Activated T-helper 17 cell treated with anti-CD3 and anti-CD28 coated beads, Interleukin-2, amount 50 U/mL, for 72 hours (primary cell): ENCODE measurements around the gene STAP2. TPM values are rescaled to one million over a fixed set of nuclear protein-coding genes. Genes with fewer than 3 reads are reported as not detected.
A peak's percentile ranks its signal among the peaks of the same experiment; 100 is the strongest.

Experiments
- ATAC-seq: fragments of 150-1000 bp; cut with Tn5 transposase; replicated peaks from 2 replicates; pipeline ENCODE4 v1.10.0; 2021; ENCODE audit warnings: mild to moderate bottlenecking, moderate library complexity
- H3K27ac Mint-ChIP-seq: one replicate; pipeline ENCODE4 v1.8.0; 2022; ENCODE audit warnings: mixed read lengths
- H3K27me3 Mint-ChIP-seq: one replicate; pipeline ENCODE4 v1.8.0; 2022; ENCODE audit warnings: mixed read lengths
- H3K36me3 Mint-ChIP-seq: one replicate; pipeline ENCODE4 v1.8.0; 2022; ENCODE audit warnings: low read depth, mild to moderate bottlenecking, mixed read lengths
- H3K4me1 Mint-ChIP-seq: one replicate; pipeline ENCODE4 v1.8.0; 2022; ENCODE audit warnings: mixed read lengths
- H3K4me3 Mint-ChIP-seq: one replicate; pipeline ENCODE4 v1.8.0; 2022; ENCODE audit warnings: mild to moderate bottlenecking, mixed read lengths
- H3K9me3 Mint-ChIP-seq: one replicate; pipeline ENCODE4 v1.8.0; 2022; ENCODE audit warnings: mixed read lengths
- total RNA-seq, 2 donors: library from RNA; stranded (reverse); gene quantifications; one replicate each; pipeline ENCODE4 v1.2.3, GENCODE V29; 2022

Gene STAP2
- total RNA-seq, 2 donors from 2014 or later: 13.3 to 17.4 TPM

DNA sequence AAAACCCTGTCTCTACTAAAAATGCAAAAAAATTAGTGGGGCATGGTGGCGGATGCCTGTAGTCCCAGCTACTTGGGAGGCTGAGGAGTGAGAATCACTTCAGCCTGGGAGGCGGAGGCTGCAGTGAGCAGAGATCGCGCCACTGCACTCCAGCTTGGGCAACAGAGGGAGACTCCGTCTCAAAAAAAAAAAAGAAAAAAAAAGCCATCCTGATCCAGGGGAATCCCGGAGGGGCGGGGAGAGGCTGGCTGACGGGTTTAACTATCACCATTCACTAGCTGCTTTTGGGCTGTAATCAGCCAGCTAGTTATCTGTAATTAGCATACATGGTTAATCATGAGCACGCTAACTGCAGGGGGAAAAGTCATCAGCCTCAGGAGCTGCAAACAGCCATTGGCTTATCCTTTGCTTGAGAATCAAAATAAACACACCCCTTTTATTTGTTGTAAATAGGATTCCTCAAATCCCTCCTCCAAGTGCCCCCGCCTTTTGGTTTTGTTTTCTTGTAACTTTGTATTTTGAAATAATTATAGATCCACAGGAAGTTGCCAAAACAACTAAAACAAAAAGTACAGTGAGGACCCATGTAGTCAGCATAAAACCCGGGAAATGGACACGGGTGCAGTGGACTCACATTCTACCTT lies 24.7 kb downstream of the STAP2 start:
- Mint-ChIP-seq H3K27ac (no peak overlapping the region), H3K27me3 (no peaks in the 10 kb centered on the region), H3K36me3 (no peaks in the 10 kb centered on the region), H3K4me3 (no peak overlapping the region), H3K4me1 (no peaks in the 10 kb centered on the region), H3K9me3 (no peaks in the 10 kb centered on the region)
- no peak for ATAC-seq

DNA sequence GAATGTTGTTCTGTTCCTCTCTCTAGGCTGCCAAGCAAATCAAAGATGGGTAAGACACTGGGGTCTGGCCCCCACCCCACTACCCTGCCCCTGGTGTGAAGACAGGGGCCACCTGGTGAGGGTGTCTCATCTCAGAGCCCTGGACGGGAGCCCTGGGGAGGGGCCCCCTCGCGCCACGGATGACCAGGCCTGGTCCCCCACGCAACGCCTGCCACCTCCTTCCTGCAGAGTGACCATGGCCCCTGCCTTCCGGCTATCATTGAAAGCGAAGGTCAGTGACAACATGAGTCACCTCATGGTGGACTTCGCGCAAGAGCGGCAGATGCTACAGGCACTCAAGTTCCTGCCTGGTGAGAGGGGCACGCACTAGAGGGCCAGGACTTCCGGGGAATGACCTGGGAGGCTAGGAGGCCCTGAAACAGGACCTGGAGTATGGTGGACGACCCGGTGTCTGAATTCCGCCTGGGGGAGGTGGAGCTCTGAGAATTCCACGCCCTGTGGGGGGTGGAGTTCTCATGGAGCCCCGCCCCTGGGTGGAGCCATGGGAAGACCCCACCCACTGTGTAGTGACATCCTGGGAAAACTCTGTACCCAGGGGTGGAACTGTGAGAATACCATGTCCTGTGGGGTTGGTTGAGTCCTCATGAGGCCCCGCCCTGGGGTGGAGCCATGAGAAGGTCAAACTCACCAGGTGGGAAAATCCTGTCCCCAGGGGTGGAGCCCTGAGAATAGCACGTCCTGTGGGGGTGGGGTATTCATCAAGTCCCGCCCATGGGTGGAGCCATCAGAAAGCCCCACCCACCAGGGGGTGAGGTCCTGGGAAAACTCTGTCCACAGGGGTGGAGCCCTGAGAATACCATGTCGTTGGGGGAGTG lies 28.1 kb downstream of the STAP2 start:
- no peaks in the 10 kb centered on the region for H3K36me3 Mint-ChIP-seq
- ATAC-seq: no peak
- no peaks in the 10 kb centered on the region for H3K27me3 Mint-ChIP-seq
- no peaks in the 10 kb centered on the region for H3K4me1 Mint-ChIP-seq
- no peak overlapping the region for H3K27ac Mint-ChIP-seq
- H3K4me3 Mint-ChIP-seq: no peak overlapping the region
- H3K9me3 Mint-ChIP-seq: no peaks in the 10 kb centered on the region

GRCh38 chr19:4305659-4306058 lies 33.0 kb downstream of the STAP2 start:
- H3K9me3 Mint-ChIP-seq: no peaks in the 10 kb centered on the region
- no peaks in the 10 kb centered on the region for H3K36me3 Mint-ChIP-seq
- ATAC-seq: no peak
- H3K4me3 Mint-ChIP-seq: peak overlapping the region; percentile 63
- H3K27me3 Mint-ChIP-seq: no peaks in the 10 kb centered on the region
- H3K4me1 Mint-ChIP-seq: no peaks in the 10 kb centered on the region
- no peak overlapping the region for H3K27ac Mint-ChIP-seq

- Mint-ChIP-seq H3K27ac (no peak overlapping the region), H3K4me3 (peak overlapping the region; percentile 63), H3K36me3 (no peaks in the 10 kb centered on the region), H3K9me3 (no peaks in the 10 kb centered on the region), H3K27me3 (no peaks in the 10 kb centered on the region), H3K4me1 (no peaks in the 10 kb centered on the region)
- ATAC-seq: no peak
Measured at GRCh38 chr19:4305257-4305612, 33.4 kb downstream of the STAP2 start.

DNA sequence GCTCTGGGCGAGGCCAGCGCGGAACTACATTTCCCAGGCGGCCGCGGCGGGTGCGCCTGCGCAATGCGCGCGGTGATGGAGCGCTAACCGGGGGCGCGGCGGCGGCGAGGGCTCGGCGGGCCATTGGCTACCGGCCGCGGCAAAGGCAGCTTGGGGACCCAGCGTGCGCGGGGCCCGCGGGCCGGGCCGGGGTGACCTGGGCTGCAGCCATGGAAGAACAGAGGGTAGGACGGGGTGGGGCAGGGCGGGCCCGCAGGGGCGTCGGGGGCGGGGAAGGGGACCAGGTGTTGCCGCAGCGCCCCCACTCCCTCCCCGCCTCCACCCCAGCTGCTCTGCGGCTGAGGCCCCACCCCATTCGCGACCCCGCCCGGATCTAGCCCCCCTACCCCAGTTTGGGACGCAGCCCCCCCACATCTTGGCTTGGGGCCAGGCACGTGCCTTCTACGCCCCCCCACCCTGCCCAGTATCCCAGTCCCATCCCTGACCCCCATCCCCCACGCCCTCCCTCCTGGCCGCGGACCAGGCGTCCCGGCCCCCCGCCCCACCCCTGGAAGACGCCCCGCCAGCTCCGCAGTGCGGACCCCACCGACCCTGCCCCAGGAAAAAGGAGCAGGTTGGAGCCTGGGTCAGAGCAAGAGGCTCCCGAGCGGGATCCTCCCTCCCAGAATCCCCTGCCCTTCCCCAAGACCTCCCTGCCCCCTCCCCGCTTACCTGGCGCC lies 33.9 kb downstream of the STAP2 start, which contains the start of gene FSD1:
TSS of gene FSD1 (plus strand) at position 61 of the 719 bp plus-strand sequence. CDS start at position 210, 149 bp downstream.
- ATAC-seq: peak; percentile 83
- Mint-ChIP-seq H3K27me3 (no peaks in the 10 kb centered on the region), H3K4me3 (peak within 1 kb of the TSS; percentile 63), H3K36me3 (no peaks in the 10 kb centered on the region), H3K9me3 (no peaks in the 10 kb centered on the region), H3K4me1 (no peaks in the 10 kb centered on the region), H3K27ac (no peak within 1 kb of the TSS)

DNA sequence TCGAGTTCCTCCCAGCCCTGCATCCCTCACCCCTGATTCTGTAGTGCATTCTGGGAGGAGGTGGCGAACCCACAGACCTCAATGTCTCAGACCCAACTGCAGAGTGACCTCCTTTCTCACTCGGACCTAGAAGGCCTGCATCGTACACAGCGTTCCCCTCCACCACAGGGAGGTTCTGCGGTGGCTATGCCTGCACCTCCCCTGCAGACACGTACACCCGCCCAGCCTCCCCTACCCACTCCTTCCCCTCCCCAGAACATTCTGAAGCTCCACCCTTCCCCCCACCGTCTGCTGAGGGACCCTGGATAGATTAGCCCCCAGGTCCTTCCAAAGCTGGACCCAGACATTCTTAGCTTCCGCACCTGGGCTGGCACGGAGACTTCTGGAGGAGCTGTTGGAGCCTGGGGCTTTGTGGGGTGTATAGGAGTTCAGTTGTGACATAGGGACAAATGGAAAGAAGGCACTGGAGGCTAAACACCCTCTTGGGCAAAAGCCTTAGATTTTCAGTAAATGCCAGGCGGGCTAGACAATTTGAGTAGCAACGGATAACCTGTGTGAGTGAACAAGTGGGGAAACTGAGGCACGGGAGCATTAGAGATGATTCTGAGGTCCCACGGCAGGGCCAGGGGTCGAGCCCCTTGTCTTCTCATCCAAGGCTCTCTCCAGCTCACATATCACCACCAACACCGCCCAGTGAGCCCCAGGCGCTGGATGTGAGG lies 34.6 kb downstream of the STAP2 start:
- Mint-ChIP-seq H3K4me3 (peak overlapping the region; percentile 60), H3K9me3 (no peaks in the 10 kb centered on the region), H3K4me1 (no peaks in the 10 kb centered on the region), H3K27ac (no peak overlapping the region), H3K36me3 (no peaks in the 10 kb centered on the region), H3K27me3 (no peaks in the 10 kb centered on the region)
- peak; percentile 34 for ATAC-seq

- H3K4me1 Mint-ChIP-seq: no peaks in the 10 kb centered on the region
Measured at GRCh38 chr19:4302243-4302640, 36.4 kb downstream of the STAP2 start, which contains the start of gene TMIGD2. Gene TMIGD2, minus strand, starts transcription at chr19:4302389. Its CDS starts 4 bp downstream, at chr19:4302385.

GRCh38 chr19:4301590-4302242 lies 36.9 kb downstream of the STAP2 start:
- no peaks in the 10 kb centered on the region for H3K4me1 Mint-ChIP-seq
- no peaks in the 10 kb centered on the region for H3K36me3 Mint-ChIP-seq
- no peak for ATAC-seq
- peak overlapping the region; percentile 38 for H3K4me3 Mint-ChIP-seq
- peak overlapping the region; percentile 53 for H3K27ac Mint-ChIP-seq
- H3K27me3 Mint-ChIP-seq: no peaks in the 10 kb centered on the region
- no peaks in the 10 kb centered on the region for H3K9me3 Mint-ChIP-seq

More at GRCh38 chr19:4302243-4302640, 36.4 kb downstream of the STAP2 start, which contains the start of gene TMIGD2:
- no peaks in the 10 kb centered on the region for H3K36me3 Mint-ChIP-seq
- ATAC-seq: no peak
- H3K4me3 Mint-ChIP-seq: peak within 1 kb of the TSS; percentile 38
- peak within 1 kb of the TSS; percentile 53 for H3K27ac Mint-ChIP-seq
- no peaks in the 10 kb centered on the region for H3K9me3 Mint-ChIP-seq
- no peaks in the 10 kb centered on the region for H3K27me3 Mint-ChIP-seq

DNA sequence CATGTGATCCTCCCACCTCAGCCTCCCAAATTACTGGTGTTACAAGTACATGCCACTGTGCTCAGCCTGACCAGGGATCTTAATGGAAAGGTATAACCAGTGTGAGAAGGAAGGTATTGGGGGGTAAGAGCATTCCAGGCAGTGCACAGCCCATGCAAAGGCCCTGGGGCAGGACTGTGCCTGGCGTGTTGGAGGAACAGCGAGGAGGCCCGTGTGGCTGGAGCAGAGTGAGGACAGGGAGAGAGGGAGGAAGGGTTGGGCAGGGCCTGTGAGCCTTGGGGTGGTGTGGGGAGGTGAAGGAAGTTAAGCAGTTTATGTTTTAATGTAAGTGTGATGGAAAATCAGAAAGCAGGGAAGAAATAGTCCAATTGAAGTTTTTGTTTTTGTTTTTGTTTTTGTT lies 38.0 kb downstream of the STAP2 start:
- Mint-ChIP-seq H3K36me3 (no peaks in the 10 kb centered on the region), H3K4me3 (no peak overlapping the region), H3K27ac (no peak overlapping the region), H3K27me3 (no peaks in the 10 kb centered on the region), H3K9me3 (no peaks in the 10 kb centered on the region), H3K4me1 (no peaks in the 10 kb centered on the region)
- no peak for ATAC-seq

DNA sequence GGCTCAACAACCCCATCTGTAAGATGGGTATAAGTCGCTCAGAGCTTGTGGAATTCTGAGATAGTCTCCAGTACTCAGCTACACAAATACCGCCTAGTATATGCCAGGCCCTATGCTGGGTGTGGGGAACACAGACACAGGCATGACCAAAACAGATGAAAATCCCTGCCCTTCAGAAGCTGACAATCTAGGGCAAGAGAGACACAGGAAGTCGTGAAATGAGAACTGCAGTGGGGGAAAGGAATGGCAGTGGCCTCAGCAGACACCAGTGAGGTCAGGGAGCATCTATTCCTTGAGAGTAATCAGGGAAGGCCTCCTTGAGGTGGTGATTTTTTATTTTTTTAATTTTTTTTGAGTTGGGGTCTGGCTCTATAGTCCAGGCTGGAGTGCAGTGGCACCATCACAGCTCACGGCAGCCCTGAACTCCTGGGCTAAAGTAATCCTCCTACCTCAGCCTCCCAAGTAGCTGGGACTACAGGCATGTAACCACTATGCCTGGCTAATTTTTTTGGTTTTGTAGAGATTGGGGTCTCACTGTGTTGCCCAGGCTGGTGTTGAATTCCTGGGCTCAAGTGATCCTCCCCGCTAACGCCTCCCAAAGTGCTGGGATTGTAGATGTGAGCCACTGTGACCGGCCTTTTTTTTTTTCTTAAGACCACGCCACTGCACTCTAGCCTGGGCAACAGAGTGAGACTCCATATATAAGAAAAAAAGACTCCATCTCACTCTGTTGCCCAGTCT lies 39.6 kb downstream of the STAP2 start:
- ATAC-seq: peak; percentile 46
- Mint-ChIP-seq H3K4me1 (no peaks in the 10 kb centered on the region), H3K4me3 (no peak overlapping the region)

GRCh38 chr19:4297901-4298809 lies 40.5 kb downstream of the STAP2 start:
- Mint-ChIP-seq H3K4me1 (no peaks in the 10 kb centered on the region), H3K27ac (no peak overlapping the region), H3K4me3 (no peak overlapping the region), H3K9me3 (no peaks in the 10 kb centered on the region), H3K36me3 (no peaks in the 10 kb centered on the region), H3K27me3 (no peaks in the 10 kb centered on the region)
- ATAC-seq: peak; percentile 85

More for the DNA sequence above, 39.6 kb downstream of the STAP2 start:
- H3K27ac Mint-ChIP-seq: no peak overlapping the region
- no peaks in the 10 kb centered on the region for H3K36me3 Mint-ChIP-seq
- H3K27me3 Mint-ChIP-seq: no peaks in the 10 kb centered on the region
- no peaks in the 10 kb centered on the region for H3K9me3 Mint-ChIP-seq

DNA sequence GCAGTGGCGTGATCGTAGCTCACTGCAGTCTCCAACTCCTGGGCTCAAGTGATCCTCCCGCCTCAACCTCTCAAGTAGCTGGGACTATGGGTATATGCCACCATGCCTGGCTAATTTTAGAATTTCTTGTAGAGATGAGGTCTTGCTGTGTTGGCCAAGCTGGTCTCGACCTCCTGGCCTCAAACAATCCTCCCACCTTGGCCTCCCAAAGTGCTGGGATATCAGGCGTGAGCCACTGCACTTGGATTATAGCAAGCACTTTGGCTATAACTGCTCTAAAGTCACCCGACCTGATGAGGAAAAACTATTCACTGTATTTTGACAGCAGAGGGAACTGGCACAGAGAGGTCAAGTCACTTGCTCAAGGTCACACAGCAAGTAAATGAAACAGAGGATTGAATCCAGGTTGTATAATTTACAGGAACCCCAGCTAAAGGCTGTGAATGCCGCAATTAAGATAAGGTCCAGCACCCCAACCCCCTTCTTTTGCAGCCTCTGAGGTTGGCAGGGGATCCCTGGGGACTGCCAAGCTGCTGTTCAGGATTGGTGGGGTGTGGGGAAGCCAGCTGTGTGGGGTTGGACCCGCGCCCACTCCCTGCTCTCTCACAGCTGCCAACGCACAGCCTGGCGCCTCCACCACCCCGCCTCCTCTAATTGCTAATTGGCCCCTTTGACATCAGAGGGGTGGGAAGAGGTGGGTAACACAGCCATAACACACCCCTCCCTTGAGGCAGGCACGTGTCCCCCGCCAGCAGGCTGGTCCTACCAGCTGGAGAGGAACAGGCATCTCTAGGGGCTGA lies 42.5 kb downstream of the STAP2 start:
- no peaks in the 10 kb centered on the region for H3K9me3 Mint-ChIP-seq
- no peak overlapping the region for H3K27ac Mint-ChIP-seq
- H3K27me3 Mint-ChIP-seq: no peaks in the 10 kb centered on the region
- H3K4me3 Mint-ChIP-seq: no peak overlapping the region
- no peaks in the 10 kb centered on the region for H3K4me1 Mint-ChIP-seq
- no peak for ATAC-seq
- H3K36me3 Mint-ChIP-seq: no peaks in the 10 kb centered on the region
